ENCODE data around the gene NEUROD1.
"Not testable (repeated sequence)": the region's sequence is repeated elsewhere in the genome, so short reads cannot be mapped to it uniquely, and the experiment has no call there.

Gene NEUROD1

GRCh38 chr2:181680055-181680936, at the start of gene NEUROD1:
NEUROD1 (minus strand) TSS chr2:181680517; CDS start chr2:181678860, 1,657 bp downstream.
- no peak for DNase-seq

- no peak for DNase-seq
These were observed 45.2 kb upstream of the NEUROD1 start for GRCh38 chr2:181725476-181725875.

DNA sequence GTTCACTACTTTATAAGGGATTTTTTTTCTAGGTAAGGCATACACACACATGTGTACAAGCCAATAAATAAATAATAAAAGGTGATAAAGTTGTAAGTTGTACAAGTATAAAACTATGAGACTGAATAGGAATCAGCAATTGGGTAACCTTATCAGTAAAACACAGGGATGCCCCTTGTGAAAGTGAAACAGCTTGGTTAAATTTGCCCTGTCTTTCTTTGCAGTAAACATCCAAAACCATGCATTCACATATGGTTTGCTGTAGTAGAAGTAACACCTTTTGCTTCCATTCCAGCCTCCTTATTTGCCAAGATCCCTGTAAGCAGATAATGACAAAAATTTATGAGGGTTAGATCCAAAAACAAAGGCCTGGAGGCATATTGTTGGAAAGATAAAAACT, 44.3 kb upstream of the NEUROD1 start:
- DNase-seq = no peak

- no peak for DNase-seq
These were observed 43.4 kb upstream of the NEUROD1 start for GRCh38 chr2:181723731-181724130.

- peak; percentile 89 for DNase-seq
These were observed 34.8 kb upstream of the NEUROD1 start for GRCh38 chr2:181715033-181715630.

DNA sequence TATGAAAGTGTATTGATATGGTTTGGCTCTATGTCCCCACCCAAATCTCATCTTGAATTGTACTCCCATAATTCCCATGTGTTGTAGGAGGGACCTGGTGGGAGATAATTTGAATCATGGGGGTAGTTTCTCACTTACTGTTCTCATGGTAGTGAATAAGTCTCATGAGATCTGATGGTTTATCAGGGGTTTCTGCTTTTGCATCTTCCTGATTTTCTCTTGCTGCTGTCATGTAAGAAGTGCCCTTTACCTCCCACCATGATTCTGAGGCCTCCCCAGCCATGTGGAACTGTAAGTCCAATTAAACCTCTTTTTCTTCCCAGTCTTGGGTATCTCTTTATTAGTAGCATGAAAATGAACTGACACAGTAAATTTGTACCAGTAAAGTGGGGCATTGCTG, 30.7 kb upstream of the NEUROD1 start:
- not testable (repeated sequence) for DNase-seq

DNA sequence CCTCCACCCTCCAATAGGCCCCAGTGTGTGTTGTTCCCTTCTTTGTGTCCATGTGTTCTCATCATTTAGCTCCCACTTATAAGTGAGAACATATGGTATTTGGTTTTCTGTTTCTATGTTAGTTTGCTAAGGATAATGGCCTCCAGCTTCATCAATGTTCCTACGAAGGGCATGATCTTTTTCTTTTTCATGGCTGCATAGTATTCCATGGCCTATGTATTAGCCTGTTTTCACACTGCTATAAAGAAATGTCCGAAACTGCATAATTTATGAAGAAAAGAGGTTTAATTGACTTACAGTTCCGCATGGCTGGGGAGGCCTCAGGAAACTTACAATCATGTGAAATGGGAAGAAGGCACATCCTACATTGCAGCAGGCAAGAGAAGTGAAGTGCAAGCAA, 22.2 kb upstream of the NEUROD1 start:
- DNase-seq = not testable (repeated sequence)

- no peak for DNase-seq
These were observed 17.9 kb upstream of the NEUROD1 start for GRCh38 chr2:181698223-181698622.

DNA sequence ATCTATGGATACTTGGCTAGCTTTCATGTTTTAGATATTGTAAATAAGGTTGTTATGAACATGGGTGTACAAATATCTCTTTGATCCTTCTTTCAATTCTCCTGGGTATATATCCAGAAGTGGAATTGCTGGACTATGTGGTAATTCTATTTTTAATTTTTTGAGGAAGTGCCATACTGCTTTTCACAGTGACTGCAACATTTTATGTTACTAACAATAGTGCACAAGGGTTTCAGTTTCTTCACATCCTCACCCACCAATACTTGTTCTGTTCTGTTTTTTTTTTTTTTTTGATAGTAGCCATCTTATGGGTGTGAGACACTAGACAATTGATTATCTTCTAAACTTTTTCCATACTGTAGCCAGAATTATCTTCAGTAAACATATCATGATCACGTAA, 17.3 kb upstream of the NEUROD1 start:
- no peak for DNase-seq

DNA sequence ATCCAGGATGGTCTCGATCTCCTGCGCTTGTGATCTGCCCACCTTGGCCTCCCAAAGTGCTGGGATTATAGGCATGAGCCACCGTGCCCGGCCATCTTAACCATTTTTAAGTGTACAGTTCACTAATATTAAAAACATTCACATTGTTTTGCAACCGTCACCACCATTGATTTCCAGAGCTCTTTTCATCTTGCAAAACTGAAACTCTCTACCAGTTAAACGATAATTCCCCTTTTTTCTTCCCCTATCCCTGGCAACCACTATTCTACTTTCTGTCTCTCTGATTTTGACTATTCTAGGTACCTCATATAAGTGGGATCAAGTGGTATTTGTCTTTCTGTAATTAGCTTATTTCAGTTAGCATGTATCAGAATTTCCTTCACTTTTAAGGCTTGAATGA, 16.8 kb upstream of the NEUROD1 start:
- DNase-seq = no peak

GRCh38 chr2:181694271-181694670, 14.0 kb upstream of the NEUROD1 start:
- DNase-seq = no peak

DNA sequence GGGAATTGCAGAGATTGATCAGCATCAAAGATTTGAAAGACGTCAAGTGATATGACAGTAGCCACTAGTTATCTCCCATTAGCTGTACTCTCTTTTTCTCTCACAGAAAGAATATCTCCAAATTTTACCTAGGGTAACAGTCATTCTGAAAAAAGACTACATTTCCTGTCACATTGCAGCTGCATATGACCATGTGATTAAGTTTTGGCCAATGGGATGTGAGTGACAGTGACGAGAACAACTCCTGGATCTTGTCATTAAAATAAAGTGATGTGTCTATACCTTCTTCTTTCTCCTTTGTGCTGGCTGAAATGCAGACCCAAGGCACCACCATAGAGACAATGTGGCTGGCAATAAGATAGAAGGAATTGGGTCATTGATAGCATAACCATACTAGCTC, 10.5 kb upstream of the NEUROD1 start:
- no peak for DNase-seq

GRCh38 chr2:181686576-181687185, 6.4 kb upstream of the NEUROD1 start:
- DNase-seq = peak; percentile 88

GRCh38 chr2:181685150-181685688, 4.9 kb upstream of the NEUROD1 start:
- peak; percentile 69 for DNase-seq

DNA sequence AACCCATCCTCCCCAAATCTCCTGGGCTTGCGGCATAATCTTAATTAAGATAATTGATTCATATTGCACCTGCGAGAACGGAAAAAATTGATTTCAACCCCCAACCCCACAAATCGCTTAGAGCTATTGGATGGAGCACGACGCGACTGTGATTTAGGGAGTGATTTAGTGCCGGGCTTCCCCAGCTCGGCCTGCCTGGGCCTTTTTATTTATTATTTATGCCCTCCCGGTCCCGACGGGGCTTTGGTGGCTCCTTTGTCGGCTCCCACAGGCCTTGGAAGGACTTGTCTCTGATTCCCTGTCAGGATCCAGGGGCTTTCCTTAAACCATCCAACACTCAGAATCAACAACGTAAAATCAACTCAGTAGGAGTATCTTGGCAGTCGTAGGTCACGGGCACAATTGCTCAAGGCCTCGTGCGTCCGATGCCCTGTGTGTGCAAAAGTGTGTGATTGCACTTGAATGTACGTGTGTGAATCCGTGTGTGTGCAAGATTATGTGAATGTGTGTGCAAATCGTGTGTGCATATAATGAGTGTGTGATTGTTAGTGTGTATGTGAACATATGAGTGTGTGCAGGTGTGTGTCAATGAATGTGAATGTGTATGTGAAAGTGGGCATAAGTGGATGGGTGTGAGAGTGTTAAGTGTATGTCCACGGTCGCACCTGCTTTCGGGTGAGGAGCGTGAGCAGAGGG, 4.3 kb upstream of the NEUROD1 start:
- no peak for DNase-seq

GRCh38 chr2:181683518-181684453, 3.5 kb upstream of the NEUROD1 start:
- no peak for DNase-seq

GRCh38 chr2:181682795-181683517, 2.6 kb upstream of the NEUROD1 start:
- DNase-seq = no peak

DNA sequence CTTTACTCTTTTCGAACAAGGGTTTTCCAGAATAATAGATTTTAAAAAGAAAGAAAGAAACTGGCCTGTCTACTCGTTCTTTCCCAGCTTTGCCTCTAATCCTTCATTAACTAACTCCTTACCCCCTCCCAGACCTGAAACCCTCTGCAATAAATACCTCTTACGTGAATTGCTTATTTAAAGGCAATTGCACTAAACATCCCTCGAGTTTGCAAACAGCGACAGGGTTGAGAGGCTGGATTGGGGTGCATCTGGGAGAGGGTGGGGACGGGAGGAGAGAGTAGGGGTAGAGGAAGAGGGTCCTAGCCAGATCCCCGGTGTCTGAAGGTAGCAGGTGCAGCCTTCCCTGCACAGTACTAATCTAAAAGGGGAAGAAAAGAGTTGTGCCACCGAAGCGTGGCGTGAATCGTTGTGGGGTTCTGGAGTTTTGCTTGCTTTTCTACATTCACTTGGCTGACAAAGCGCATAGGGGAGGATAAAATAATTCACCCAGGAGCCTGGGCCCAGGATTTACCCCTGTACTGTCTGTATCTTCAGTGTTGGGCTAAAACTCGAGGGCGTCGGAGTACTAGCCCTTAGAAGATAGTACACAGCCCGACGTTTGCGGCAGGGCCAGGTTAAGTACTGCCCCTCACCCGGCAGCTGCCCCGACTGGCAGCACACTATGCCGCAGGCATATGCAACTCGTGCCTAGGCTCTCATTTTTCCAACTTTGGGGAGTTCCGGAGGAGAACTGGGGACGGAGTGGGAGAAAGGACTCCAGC, 1.9 kb upstream of the NEUROD1 start:
- no peak for DNase-seq

DNA sequence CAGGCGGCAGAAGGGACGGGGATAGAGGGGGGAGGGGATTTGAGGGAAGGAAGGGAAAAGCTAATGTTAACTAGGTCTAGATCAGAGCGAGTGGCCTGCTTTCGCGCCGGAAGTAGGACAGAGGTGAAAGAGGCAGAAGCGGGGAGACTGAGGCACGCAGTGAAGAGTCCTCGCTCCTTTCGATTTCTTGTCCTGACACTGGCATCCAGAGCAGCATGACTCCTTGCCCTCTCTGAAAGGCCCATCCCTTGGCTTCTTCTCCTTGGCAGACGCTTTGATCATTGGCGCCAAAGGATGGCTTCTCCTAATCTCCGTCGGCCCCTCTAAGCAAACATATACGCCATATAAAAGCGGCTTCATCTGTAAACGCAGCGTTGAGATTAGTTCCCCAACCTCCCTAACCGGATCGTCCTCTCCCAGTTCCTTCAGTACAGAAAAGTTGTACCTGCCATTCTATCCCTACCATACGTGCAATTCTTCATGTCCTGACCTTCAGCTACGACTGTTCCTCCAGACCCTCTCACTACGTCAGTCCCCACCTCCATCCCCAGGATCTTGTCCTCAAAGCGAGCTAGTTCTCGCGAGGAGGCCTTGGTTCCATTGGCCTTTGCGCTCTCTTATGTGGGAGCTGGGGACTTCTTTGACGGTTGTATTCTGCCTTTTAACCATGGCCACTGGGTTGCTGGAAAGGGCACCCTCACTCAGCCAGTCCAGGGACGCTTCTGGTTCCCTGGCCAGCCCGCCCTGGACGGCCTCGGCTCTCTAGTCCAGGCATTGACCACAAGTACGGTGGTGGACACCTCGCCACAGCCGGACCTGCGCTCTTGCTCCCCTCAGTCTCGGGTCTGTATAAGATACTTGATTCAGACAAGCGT, 857 bp upstream of the NEUROD1 start:
- DNase-seq = no peak

Measured in NCI-H1105 treated with DMSO at 0.1 percent for 48 hours (cell line).